Coronary artery (tissue), 2 donors: Measurements from ENCODE around the gene ZNF256.

Source experiments
- DNase-seq: peaks from one replicate; pipeline ENCODE4 v3.0.0-alpha.2; 2017; ENCODE audit warnings: low spot score
- H3K27ac ChIP-seq, 2 donors: fragments of 200-600 bp; sonication (generic); one replicate each; pipeline ENCODE4 v1.5.1; 2016 to 2019
- H3K4me3 ChIP-seq: fragments of 200-600 bp; sonication (generic); 2 replicates; pipeline ENCODE4 v1.5.1; 2016; ENCODE audit warnings: mild to moderate bottlenecking, moderate library complexity
- TF ChIP-seq, protein P1 (sequence below): fragments of 200-600 bp; sonication (generic); IDR thresholded peaks from one replicate; pipeline ENCODE4 v1.5.1; 2019; ENCODE audit warnings: antibody characterized with exemption

ZNF256 gene

GRCh38 chr19:57934820-57935665 lies 12.5 kb downstream of the ZNF256 start, which contains the start of gene ZNF418:
Gene ZNF418 (minus strand): TSS chr19:57935402. CDS start chr19:57933822, 1,580 bp downstream.
- H3K27ac ChIP-seq = peak within 1 kb of the TSS in 1 of 2 donors; percentile 82
- peak within 1 kb of the TSS; percentile 90 for H3K4me3 ChIP-seq
- TF ChIP-seq, protein P1, sequence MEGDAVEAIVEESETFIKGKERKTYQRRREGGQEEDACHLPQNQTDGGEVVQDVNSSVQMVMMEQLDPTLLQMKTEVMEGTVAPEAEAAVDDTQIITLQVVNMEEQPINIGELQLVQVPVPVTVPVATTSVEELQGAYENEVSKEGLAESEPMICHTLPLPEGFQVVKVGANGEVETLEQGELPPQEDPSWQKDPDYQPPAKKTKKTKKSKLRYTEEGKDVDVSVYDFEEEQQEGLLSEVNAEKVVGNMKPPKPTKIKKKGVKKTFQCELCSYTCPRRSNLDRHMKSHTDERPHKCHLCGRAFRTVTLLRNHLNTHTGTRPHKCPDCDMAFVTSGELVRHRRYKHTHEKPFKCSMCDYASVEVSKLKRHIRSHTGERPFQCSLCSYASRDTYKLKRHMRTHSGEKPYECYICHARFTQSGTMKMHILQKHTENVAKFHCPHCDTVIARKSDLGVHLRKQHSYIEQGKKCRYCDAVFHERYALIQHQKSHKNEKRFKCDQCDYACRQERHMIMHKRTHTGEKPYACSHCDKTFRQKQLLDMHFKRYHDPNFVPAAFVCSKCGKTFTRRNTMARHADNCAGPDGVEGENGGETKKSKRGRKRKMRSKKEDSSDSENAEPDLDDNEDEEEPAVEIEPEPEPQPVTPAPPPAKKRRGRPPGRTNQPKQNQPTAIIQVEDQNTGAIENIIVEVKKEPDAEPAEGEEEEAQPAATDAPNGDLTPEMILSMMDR = no peak
- no peak for DNase-seq

DNA sequence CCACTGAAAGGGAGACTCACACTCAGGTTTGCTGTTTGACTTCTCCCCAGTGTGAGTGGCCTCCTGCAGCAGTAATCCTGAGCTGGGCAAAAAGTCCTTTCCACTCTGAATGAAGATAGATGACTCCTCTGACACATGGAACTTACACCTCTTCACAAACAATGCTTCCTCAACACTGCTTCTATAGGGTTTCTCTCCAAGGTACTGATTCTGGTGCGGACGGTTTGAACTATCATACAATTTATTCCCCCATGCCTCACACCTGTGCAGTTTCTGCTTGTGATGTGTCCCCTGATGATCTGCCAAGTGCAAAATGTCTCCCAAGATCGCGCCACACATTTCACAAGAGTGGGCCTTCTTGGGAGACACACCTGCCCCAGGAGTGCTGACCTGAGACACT lies 19.9 kb downstream of the ZNF256 start:
- TF ChIP-seq, protein P1 = no peak
- no peak overlapping the region for H3K27ac ChIP-seq
- no peak overlapping the region for H3K4me3 ChIP-seq
- DNase-seq = no peak

GRCh38 chr19:57916168-57916995 lies 31.1 kb downstream of the ZNF256 start, which contains the start of gene ZNF417:
Gene ZNF417 (minus strand): TSS chr19:57916592. CDS start chr19:57916411, 181 bp downstream.
- peak within 1 kb of the TSS; percentile 95 for H3K4me3 ChIP-seq
- peak within 1 kb of the TSS; percentile 58 to 88 for H3K27ac ChIP-seq
- DNase-seq = peak; percentile 88

- no peak for DNase-seq
- TF ChIP-seq, protein P1 = no peak
- Histone ChIP-seq H3K4me3 (peak overlapping the region; percentile 95), H3K27ac (no peak overlapping the region)
Measured at GRCh38 chr19:57914531-57914930, 33.0 kb downstream of the ZNF256 start.

DNA sequence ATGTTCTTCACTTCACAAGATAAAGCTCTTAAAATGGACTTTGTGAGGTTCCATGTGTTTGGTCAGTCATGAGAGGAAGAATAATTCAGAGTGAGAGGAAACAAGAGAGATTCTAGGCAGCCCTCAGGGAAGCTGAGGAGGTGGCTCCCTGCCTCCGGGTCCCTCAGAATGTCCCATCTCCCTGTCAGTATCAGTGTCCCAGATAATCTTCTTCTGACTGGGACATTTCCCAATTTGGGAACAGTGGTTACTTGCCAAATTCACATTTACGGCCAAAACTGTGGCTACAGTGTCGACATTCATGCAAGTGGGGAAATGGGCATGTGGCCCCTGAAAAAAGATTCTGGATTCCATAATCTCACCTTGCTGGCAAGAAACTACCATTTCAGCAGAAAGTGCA lies 40.1 kb downstream of the ZNF256 start:
- H3K4me3 ChIP-seq = no peak overlapping the region
- H3K27ac ChIP-seq = no peak overlapping the region
- DNase-seq = no peak
- TF ChIP-seq, protein P1 = no peak

DNA sequence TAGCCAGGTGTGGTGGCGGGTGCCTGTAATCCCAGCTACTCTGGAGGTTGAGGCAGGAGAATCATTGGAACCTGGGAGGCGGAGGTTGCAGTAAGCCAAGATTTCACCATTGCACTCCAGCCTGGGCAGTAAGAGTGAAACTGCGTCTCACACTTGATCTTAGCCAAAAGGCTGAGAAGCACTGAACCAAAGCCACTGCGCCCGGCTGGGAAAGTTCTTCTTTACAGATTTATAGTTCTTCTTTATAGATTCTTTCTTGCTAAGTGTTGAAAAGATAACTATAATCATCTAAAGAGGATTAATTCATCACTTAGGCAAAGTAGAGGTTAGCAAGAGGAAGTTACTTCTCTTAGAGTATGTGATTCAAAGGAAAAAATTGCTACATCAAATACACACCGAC lies 42.2 kb downstream of the ZNF256 start:
- no peak for DNase-seq
- Histone ChIP-seq H3K27ac (no peak overlapping the region), H3K4me3 (no peak overlapping the region)
- TF ChIP-seq, protein P1 = no peak

- TF ChIP-seq, protein P1 = no peak
- Histone ChIP-seq H3K27ac (no peak overlapping the region), H3K4me3 (no peak overlapping the region)
- no peak for DNase-seq
Measured at GRCh38 chr19:57903618-57904184, 43.8 kb downstream of the ZNF256 start.
